ENCODE measurements around the gene TBPL2.
A peak's percentile ranks its signal among the peaks of the same experiment; 100 is the strongest.
"Not testable (repeated sequence)": the region's sequence is repeated elsewhere in the genome, so short reads cannot be mapped to it uniquely, and the experiment has no call there.

TBPL2 gene

DNA sequence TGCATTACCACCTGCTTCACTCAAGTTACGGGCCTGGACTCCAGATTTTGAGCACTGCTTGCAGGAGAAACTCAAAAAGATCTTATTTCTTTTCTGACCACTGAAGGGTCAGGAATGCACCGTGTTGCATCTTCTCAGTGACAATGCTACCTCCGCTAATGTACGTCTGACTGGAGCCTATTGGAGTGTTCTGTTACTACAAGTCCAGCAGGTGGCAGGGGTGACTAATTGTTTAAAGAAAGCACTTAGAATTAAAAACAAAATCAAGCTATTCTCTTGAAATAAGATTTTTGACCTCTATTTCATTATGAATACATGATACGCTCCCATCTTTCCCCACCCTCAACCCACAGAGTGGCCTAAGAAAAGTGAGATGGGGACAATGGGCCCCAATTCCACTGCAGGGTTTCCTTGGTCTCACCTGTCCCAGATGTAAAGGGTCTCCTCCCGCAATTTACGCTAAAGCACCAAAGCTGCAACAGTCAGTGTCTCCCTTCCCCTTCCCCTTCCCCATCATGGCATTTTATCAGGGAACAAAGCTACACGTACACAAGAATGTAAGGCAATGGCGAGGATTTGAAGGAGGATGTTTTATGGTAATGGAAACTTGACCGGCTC is 2.2 kb downstream of the TBPL2 start:
- DNase-seq, result peak; percentile 52

DNA sequence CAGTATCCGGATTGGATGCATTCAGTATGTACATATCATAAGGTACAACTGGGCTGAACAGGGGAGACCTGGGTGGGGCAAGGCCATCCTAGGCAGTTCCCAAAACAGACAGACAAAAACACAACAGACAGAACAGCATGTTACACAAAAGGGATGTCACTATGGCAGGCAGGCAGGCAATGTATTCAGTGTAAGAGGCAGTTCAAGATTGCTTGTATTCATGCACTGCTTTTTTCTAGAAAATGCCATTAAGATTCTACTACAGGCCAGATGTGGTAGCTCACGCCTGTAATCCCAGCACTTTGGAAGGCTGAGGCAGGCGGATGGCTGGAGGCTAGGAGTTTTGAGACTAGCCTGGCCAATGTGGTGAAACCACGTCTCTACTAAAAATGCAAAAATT is 3.5 kb downstream of the TBPL2 start:
- no peak for DNase-seq

DNA sequence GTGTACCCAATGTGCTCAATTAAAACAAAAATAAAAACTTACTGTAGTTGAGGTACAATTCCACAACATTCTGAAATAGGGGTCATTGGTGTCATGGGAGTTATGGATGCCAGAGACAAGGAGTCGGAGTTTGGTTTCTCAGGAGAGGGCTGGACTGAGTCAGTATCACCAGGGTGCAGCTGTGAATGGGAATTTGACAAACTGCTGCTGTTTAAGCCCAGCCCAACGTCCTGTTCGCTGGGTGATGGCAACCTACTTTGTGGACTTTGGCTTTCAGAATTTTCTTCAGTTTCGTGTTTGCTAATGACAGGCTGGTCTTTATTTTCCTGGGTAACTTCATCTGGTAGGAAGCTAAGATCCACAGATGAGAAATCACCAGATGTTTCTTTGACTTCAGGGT is 3.9 kb downstream of the TBPL2 start:
- DNase-seq, result no peak

DNA sequence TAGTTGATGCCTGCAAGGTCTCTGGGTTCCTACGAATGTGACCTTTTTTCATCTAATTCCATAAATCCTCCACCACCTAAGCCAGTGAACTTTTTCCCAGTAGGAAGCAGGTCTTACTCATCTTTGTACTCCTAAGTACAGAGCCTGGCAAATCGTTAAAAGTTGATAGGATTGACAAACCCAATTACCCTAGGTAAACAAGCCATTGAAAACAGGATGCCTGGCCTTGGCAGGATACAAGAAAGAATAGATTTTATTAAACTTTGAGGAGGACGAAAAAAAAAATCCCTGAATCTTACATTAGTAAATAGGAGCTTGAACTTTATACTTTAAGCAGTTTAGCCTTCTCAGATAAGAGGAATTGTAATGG is 5.6 kb downstream of the TBPL2 start:
- DNase-seq, result no peak

DNA sequence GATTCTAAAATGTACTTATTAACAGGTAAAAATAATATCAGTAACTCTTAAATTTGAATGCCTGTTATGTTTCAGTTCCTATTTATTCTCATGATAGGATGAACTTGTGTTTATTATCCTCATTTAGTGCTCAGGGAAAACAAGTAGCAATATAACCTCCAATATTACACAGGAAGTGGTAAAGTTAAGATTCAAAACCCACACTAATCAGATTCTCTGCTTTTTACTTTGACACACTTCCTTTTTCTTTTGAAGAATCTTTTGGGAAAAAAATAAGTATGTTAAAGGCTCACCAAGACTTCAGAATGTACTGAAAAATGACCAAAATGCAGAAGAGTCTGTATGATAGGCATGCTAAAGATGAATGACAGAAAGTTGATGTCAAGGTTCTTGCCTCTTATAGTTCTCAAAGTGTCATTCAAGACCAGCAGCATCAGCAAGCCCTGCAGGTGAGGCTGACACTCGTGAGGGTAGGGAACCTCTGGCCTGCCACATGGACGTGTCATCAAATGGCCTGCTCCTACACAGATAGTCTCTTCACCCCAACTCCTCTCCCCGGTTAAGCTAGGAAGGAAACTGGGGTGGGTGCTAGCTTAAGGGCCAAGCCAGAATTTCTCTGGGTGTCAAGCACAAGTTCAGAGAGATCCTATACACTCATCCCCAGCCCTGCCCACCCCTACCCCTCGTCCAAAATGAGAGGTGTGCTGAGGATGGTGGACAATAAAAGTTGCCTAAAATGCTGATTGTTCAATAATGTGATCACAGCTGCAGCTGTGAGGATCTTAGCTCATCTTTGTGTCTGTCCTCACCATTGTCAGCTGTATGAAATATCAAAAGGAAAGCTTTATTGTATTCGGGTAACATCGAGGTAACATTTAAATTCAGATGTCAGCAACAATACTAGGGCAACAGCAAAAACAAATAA is 6.3 kb downstream of the TBPL2 start:
- no peak for DNase-seq

DNA sequence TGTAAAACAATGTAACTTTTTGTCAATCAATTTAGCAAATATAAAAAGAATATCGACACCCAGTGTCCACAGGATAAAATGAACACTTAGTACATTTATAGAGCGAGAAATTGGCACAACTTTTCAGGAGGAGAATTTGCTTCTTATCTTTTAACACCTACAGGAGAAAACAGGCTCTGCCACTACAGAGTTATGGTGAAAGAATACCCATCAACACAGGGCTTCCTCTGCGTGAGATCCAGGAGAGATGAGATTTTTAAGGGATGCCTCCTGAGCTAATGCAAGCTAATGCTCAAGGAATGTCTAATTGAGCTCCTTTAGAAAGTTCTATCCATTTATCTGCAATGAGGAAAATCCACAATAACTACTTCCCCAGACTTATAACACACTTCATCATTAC is 7.8 kb downstream of the TBPL2 start:
- no peak for DNase-seq

DNA sequence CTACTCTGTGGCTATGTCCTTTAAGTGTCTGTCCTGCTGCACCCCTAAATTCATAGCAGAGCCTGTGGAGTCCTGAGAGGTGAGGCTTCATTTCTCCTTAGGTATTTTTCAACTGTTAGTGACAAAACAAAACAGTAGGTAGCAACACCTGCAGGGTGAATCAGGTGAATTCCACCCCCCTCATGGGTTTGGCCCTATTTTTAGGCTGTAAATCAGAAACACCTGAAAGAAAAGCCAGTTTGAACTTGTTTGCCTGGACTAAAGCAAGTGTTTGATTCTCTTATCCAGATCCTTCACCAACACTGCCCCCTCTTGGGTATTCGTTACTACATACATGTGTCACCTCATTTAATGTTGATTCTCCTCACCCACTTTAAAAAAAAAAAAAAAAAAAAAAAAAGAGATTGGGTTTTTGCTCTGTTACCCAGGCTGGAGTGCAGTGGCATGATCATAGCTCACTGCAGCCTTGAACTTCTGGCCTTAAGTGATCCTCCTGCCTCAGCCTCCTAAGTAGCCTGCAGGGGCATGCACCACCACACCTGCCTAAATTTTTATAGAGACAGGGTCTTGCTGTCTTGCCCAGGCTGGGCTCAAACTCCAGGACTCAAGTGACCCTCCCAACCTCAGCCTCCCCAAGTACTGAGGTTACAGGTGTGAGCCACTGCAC is 10.3 kb downstream of the TBPL2 start:
- DNase-seq, result peak; percentile 58

DNA sequence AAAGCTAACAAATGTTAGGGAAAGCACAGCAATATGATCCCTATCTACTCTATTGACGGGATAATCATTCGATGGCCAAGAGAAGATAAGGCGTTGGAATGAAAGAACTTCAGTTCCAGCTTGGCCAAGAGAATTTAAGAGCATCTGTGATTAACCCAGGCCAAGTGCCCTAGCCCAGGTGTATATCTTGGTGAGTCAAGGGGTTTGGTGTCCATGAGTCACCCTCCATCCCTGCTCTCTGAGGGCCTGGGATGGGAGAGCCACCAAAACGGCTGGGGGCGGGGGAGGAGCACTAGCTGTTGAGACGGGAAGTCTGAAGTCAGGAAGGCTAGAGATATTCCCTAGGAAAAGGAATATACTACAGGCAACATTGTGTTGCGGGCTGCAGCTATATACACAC is 13.0 kb downstream of the TBPL2 start:
- no peak for DNase-seq

DNA sequence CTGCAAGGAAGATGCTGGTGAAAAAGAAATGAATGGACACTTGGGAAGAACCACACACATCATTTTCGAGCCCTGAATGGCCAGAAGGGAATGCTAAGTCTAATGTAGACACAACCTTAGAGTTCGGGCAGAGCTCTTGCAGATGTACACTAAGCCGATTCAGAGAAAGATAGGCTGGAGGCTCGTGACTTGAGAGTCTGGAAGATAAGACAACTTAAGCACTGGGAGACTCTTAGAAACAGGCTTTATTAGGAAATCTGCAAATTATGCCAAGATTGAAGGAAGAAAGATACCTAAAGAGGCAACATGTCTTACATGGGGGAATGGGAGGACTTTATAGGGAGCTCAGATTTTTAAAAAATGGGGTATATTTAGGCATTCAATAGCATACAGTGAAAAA is 13.5 kb downstream of the TBPL2 start:
- no peak for DNase-seq

DNA sequence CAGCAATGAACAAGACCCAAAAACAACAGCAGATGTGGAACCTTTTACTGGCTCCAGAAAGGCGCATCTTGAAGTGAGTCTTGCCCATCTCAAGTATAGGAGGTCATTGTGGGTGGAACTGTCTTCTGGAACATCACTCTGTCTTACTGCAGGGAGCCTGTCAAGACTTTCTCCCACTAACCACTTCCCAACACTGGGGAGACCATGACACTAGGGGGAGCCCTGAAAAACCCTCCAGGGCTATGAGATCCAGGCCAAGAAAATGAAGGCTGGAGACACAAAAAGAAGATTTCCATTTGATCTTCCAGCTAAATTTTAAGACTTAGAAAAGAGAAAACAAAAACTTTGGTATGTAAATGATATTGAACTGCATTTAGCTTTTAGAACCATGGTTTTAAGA is 15.3 kb downstream of the TBPL2 start:
- no peak for DNase-seq

DNA sequence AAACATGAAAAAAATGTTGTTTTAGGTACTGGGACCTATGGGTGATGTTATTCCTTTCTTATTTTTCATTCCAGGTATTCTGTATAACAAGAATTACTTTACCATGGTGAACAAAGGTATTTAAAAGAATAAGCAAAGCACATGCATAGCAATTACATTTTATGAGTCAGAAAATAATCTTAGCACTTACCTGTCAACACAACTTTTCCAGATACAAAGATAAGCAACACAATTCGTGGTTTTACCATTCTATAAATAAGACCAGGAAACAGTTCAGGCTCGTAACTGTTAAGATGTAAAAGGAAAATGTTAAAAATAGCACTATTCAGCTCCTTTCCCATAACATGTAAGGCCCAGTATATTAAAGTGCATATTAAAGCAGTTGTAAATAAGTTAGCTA is 16.4 kb downstream of the TBPL2 start:
- no peak for DNase-seq

DNA sequence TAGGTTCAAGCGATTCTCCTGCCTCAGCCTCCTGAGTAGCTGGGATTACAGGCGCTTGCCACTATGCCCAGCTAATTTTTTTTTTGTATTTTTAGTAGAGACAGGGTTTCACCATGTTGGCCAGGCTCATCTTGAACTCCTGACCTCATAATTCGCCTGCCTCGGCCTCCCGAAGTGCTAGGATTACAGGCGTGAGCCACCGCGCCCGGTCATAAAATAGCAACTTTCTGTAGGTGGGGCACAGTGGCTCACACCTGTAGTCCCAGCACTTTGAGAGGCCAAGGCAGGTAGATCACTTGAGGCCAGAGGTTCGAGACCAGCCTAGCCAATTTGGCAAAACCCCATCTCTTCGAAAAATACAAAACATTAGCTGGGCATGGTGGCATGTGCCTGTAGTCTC is 18.1 kb downstream of the TBPL2 start:
- DNase-seq, result not testable (repeated sequence)

DNA sequence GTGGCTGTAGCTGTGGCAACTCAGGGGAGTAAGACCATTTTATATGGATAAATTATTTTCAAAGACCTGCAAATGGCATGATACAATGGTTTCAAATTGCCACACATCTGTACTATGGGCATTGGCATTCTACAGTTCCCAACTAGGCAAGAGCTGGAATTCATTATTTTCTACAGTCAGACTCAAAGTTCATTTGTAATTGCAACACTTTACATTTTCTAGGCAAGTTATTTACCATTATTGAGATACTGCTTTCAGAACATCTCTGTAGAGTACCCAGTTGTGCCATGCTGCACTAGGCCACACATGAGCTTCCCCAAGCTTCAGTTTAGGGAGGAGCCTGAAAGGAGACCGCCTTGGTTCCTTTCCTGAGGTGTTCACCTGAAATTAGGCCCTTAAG is 20.8 kb downstream of the TBPL2 start:
- DNase-seq, result no peak

DNA sequence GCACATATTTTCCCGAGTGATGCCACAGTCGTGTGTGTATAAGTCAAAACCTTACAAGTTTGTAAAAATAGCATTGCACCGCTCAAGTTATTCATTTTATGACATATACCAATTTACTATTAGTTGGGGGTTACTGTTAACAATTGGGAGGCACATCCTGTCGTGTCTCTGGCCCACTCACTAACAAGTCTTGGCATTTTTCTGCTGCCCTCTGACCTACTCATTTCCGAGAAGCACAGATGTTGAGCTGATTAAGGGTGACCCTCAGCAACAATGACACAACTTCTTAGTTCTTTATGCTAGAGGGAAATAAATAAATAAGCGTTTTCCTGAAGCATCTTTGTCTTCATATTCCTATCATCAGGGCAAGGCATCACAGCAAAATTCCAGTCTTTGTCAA is 22.0 kb downstream of the TBPL2 start:
- no peak for DNase-seq

DNA sequence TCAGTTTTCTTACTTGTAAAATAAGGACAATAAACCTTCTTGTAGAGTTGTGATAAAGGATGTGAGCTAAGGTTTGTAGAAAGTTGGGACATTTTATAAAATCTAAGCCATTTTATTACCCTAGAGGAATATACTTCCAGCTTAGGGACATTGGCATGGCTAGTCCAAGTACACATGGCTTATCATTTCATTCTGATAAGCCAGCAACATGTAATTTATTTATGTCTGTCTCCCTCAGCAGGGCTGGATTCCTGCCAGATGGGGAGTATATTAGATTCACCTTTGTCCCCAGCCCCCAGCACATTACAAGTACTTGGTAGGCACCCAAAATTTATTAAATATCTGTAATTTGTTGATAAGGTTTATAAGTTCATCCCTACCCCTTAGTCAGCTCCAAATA is 22.5 kb downstream of the TBPL2 start:
- no peak for DNase-seq

DNA sequence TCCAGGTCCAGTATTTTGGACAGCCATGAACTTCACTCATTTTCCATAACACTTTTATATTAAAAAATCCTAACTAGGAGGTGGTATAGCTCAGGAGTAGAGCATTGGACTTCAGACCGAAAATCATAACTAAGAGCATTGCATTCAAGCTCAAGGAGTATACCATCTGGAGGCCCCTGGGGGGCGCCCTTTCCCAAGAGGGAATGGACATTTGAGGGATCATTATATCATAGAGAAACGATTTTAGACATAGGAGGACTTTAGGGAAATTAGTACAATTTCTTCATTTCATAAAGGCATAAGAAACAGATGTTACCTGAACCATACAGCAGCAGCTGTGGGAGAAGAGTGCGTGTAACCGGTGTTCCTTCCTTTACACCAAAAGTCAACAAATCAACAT is 23.6 kb downstream of the TBPL2 start:
- DNase-seq, result peak; percentile 24

DNA sequence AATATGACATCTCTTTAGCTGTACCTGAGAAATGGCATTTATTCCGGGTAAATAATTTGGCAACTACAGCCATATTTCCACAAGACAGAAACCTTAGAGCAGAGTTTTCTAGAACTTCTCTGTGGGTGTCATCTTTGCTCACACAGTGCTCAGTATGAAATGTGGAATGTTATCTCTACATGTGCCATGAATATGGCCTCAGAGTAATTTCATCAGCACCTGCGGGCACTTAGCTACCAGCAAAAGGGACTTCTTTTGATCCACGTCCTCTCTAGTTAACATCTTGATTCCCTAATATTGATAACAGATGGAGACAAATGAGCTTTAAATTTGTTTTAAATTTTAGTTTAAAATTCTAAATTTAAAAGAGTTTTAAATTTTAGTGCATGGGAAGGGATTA is 25.9 kb downstream of the TBPL2 start:
- DNase-seq, result no peak

DNA sequence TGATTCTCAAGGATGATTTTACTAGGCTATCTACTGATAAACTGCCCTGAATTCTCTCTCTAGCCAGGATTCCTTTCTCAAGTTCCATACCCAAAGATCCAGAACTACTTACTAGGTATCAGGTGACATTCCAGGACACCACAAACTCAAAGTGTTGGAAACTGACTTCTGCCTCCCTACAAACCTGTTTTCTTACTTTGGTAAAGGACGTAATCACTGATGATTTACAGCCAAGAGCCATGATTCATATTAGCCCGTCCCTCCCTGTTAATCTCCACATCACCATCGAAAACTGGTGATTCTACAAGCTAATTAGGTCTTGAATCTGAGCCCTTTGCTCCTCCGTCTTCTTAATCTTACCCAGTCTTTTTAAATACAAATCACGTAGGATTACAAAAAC is 27.7 kb downstream of the TBPL2 start:
- DNase-seq, result no peak

DNA sequence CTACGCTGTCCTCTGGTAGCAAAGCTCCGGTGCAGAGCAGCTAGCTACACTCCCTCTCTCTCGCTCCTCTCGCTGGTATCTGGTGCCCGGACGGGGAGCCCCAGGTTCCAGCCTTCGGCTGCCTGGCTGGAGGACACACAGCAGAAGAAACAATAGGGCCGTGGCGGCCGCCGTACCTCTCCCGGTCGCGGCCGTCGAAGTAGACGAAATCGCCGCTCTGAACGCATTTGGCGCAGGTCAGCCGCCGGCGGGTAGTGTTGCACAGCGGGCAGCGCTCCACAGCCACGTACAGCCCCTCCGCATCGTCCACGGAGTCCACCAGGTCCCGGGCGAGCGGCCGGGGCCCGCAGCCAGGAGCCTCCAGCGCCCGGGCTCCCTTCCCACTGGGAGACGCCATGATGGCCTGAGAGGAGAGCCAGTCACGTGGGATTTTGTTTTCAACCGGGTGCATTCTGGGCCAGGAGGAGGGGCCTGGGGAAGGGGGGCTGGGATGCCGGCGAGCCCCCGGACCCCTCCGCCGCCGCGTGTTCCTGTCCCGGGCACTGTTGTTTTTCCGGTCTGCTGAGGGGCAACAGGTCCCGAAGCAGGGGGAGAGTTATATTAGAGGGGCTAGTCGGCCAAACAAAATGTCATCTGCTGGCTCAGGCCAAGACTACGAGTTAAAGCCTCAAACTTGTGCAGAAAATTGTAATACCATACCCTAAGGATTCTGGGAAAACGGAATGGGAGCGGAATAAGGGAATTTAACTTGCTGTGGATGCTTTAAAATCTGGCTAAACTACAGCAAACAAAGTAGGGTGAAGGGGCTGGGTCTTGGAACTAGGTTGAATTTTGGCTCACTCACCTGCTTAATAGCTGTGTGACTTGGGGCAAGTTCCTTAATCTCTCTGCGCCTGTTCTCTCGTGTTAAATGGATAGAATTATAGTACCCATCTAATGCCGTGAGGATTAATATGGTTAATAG is 28.7 kb downstream of the TBPL2 start, which contains the start of gene ATG14:
Gene ATG14 (minus strand): TSS at position 405 of the 964 bp plus-strand sequence. CDS start 8 bp downstream, at position 397.
- DNase-seq, result peak; percentile 78

DNA sequence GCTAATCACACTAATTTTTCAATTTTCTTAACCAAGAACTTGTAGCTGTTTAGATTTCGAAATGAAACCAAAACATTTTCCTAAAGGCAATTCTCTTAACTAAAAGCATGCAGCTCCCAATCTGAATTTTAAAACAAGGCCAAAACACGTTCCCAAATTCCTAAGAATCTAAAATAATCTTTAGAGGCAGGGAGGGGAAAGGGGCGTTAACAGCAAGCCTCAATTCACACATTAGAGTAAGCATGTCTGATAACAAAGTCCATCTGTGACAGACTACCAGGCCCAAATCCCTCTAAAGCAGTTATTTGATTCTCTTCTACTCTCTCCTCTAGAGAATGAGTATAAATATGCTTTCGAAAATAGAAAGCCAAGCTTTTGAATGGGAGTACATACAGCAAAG is 29.5 kb downstream of the TBPL2 start:
- no peak for DNase-seq

DNA sequence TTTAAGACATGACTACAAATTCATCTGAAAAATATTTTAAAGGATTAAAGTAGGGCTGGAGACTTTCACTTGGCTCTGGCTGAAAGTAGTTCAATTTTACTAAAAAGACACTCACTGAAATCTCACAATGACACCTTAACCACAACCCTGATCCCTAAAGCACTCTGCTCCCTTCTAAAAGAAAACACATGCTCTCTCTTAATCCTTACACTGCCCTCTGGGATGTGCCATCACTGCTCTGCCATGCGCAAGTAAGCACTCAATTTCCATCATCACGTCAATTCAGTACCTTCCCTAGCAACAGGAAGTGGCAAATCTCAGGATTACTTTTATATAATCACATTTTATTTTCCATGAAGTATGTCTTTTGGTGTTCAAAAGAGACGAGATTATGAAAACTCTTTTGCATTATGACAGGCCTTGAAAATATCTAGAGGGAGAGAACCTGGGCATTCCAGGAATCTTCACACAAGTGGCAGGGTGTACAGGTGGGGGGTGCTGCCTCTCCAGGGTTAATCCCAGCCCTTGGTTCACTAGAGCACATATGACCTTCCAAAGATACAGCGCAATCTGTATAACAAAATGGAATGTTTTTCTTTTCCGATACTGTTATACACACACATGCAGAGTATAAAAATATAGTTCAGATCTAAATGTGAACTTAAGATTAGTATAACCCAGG is 36.1 kb downstream of the TBPL2 start:
- no peak for DNase-seq

DNA sequence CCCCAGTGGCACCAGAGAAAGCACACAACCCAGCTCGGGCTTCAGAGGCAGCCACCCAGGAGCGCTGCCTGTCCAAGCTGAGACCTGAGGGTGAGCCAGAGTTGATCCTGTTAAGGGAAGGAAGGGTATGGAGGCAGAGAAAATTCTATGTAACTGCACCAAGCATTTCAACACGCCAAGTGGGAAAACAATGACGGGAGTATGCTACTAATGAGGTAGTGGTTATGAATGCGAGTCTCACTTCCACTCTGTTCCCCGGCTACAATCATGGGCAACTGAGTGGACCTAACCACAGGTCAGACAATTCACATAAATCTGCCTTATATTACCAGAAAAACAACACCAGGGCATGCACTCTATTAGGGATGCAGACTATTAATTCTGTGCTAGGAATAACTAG is 38.7 kb downstream of the TBPL2 start:
- DNase-seq, result no peak

Measured in NCI-H1694 treated with DMSO at 0.1 percent for 48 hours (cell line).